Measurements from ENCODE around the gene ST6GALNAC2.
A peak's percentile ranks its signal among the peaks of the same experiment; 100 is the strongest.
"Not testable (repeated sequence)": the region's sequence is repeated elsewhere in the genome, so short reads cannot be mapped to it uniquely, and the experiment has no call there.

The ST6GALNAC2 gene

DNA sequence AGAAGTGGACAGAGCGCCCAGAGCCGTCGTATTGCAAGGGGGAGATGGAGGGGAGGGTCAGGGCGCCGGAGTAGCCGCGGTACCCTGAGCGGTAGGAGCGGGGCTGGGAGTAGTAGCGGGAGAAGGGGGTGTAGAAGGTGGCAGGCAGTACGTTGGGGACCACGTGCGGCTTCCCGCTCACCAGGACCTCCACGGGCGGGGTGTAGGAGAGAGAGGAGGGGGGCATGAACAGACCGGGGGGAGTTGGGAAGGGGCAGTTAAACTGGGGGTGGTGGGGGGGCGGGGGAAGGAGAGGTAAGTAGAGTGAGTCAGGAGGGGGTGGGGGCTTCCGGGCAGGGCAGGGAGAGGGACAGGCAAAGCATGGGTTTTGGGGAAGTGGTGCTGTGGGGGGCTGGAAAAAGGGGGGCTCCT is 16.8 kb downstream of the ST6GALNAC2 start:
- no peak for DNase-seq

DNA sequence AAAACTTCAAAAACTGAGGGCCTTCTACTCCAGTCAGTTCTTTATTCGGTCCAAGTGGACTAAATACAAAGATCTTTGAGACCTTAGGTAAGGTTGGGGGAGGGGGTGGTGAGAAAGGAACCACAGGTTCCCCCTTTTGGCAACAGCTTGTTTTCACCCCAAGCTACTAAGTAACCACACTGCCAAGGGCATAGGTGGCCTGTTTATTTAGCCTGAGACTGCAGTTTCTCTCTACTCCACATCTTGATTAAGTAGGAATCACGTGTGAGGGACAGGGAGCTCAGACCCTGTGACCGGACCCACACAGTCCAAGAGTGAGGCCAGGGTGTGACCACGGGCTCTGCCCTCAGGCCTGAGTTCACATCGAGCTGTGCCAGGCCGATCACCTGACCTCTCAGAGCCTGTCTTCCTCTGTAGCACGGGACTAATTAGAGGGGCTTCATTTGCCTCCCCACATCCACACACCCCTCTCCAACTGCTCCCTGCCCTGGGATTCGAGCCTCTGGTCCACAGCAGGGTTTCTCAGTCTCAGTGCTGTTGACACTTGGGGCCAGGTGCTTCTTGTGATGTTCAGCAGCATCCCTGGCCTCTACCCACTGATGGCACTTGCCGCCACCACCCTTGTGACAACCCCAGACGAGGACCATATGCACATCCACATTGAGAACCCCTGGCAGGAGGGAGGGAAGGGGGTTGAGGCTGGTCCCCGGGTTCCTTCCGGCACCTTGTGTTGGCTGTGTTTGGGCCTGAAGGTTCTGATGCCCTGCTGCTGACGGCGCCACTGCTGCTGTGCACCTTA is 17.8 kb downstream of the ST6GALNAC2 start:
- no peak for DNase-seq

DNA sequence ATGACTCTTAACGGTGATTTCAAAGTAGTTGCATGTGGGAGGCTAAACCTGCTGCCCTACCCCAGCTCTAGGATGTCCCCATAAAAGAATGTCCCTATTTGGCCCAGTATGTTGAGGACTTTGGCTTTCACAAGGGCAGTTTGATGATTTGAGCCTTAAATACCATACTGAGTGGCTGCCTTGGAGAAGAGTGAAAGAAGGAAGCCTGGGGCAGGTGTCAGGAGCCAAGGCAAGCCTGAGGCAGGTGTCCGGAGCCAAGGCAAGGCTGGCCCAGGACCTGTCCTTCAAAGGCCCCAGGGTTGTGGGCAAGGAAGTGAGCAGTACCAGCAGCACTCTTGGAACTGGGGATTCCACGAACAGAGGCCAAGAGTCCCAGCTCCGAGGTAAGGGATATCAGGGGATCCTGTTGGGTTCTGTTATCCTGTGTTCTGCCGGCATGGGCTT is 18.6 kb downstream of the ST6GALNAC2 start:
- no peak for DNase-seq

DNA sequence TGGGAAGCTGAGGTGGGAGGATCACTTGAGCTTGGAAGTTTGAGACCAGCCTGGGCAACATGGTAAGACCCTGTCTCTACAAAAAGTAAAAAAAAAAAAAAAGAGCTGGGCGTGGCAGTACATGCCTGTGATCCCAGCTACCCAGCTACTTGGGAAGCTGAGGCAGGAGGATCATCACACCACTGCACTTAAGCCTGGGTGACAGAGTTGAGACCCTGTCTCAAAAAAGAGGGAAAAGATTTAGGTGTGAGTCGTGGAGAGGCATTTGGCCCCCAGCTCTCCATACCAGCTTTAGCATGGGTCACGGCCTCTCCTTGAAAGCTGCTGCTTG is 19.1 kb downstream of the ST6GALNAC2 start:
- DNase-seq = no peak

DNA sequence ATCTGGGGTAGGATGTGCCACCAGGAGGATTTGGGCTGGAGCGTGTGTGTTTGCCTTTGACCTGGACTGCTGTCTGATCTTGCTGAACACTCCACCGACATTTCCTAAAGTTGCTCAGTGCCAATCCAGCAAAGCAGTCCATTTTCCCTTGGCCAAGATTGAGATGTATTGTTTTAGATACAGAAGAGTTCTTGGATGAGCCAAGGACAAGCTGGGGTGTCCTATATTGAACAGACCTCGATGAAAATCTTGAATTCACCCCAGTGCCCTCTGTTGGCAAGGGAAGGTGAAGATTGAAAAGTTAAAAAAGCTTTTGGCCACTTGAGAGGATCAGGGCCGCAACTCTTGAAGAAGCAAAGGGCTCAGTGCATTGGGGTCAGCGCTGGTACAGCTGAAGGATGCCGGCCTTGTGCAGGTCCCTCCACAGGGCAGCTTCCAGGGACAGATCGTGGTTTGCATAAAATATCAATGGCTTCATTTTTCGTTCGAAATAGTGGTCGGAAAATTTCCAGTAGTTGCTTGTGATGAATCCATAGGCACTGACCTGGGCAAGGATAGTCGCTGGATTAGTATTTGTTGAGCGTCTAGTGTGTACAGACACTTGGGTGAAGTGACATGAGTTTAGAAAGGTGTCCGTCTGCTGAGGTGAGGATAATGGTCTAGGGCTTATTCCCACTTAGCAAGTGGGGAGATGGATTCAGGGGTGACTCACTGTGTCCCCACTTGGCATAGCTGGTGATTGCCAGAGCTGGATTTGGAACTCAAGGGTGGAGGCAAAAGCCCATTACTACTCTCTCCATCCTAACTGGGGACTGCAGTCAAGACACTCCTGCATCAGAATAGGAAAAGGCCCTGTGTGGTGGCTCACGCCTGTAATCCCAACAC is 19.7 kb downstream of the ST6GALNAC2 start:
- no peak for DNase-seq

DNA sequence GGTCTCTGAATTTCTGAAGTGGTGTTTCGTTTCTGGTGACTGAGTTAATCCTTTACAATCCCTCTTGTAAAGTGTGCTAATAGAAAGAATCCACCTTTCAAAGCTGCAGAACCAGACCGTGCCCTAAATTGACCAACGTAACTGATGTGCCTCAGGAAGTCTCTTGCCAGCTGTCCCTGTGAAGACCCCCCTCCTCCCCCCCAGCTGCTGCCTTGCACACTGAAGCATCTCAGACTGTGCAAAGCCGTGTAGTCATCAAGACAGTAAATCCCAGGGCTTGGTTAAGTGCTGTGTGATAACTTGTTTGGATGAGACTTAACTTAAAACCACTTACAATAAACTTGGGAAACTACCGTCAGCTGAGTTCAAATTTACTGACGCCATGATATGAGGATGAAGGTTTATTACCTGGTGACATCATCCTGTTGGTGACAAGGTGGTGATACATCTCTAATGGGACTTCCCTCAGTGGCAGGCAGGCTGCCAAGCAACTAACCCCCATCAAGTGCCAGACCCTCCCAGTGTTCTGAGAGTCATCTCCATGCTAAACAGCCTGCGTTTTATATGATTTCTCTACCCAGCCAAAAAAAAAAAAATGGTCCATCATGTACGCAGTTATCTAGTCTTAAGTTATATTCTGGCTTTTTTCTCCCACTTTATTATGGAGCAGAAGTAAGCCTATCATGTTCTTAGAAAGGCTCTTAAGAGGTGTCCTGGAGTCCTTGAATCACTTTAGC is 20.5 kb downstream of the ST6GALNAC2 start:
- not testable (repeated sequence) for DNase-seq

DNA sequence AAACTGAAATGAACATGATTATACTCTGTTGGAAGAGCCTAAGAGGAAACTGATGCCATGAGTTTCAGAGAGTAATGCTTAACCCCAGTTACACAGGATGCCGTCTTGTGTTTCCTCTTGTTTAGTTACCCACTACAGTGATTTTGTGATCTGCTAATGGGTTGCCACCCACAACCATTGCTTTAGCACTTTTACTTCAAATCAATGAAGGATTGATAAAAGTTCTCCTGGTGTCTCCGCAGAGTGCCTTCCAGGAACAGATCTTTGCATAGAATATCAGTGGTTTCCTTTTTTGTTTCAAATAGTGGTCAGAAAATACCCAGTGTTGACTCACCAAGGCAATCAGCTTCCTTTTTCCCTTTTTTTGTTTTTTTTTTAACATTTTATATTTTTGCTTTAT is 22.3 kb downstream of the ST6GALNAC2 start:
- not testable (repeated sequence) for DNase-seq

DNA sequence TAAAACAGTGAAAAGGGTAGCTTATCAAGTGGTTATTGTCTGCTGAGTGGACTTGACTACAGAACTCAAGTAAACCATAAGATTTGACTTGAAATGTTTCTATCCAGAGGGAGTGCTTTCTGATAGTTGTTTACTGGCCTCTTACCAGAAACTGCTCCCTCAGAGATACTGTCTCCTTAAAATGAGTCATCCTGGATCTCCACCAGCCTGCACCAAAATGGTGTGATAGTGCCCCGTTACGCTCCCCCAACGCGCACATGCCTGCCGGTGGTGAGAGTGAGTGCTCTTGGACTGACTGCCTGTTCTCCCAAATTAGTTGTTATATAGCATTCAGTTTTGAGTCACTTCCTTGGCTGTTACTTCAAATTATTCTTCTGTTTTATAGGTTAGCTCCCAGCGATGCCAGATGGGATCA is 22.9 kb downstream of the ST6GALNAC2 start:
- no peak for DNase-seq

DNA sequence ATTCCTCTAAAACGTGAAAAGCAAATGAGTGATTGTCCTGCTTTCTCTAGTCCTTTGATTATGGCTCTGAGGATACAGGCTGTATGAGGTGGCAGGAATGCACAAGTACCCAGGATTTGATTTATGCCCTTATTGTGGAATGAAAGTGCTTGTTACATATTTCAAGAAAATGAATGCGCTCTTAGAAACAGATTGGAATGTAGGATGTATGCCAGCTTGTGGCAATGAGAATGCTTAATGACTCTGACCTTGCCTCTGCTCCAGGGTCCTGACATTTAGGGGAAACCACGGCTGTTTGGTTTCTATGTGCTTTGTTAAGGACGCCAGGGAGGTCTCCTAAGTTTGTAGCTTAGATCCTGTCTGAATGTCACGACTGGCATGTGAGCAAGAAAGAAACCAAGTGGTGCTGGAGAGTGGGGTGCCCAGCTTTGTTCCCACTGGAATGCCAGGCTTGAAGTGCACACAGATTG is 23.8 kb downstream of the ST6GALNAC2 start:
- no peak for DNase-seq

DNA sequence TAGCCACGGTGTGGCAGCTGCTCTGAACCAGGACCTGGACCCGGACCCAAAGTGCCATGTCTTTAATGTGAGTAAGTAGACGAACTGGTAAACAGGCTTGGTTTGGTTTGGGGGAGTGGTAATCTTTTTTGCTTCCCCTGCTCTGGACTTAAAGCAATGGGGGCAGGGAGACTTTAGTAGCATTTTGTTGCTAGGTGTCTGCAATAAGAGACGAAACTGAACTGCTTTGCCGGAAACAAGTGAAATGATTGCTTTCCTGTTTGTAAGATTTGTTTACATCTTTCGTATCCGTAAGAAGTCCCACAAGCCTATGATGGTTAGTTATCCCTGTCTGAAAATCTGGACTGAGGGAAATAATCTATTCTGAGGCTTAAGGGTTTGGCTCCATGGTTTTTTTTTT is 24.3 kb downstream of the ST6GALNAC2 start:
- no peak for DNase-seq

DNA sequence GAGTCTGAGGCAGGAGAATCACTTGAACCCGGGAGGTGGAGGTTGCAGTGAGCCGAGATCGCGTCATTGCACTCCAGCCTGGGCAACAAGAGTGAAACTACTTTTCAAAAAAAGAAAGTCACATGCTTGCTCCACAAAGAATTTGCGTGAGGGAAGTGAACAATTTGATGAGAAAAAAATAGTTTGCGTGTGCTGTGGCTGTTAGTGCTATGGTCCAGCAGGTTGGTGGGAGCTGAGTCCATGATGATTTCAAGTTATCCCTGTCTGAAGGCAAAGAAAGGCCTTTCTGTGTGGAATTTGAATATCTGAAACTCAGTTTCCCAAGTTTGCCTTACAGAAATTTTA is 24.8 kb downstream of the ST6GALNAC2 start:
- no peak for DNase-seq

DNA sequence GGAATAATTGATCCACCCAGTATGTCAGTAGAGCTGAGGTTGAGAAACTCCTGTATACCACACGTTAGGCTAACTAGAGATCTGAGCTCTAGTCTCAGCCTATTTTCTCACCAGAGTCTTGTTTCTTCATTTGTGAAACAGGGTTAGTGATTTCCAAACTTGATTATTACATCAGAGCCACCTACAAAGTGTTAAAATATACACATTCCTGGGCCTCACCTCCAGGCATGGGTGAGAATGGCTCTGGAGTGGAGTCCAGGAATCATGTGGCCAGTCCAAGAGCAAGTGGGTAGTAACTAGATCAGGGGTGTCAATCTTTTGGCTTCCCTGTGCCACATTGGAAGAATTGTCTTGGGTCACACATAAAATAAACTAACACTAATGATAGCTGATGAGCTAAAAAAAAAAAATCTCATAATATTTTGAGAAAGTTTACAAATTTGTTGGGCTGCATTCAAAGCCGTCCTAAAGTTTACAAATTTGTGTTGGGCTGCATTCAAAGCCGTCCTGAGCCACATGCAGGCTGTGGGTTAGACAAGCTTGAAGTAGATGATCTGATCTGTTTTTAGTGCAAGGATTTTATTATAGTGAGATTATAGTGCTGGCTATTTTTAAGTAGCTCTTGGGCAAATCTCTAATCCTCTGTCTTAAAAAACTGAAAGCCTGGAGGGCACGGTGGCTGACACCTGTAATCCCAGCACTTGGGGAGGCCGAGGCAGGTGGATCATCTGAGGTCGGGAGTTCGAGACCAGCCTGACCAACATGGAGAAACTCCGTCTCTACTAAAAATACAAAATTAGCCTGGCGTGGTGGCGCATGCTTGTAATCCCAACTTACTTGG is 25.4 kb downstream of the ST6GALNAC2 start:
- no peak for DNase-seq

DNA sequence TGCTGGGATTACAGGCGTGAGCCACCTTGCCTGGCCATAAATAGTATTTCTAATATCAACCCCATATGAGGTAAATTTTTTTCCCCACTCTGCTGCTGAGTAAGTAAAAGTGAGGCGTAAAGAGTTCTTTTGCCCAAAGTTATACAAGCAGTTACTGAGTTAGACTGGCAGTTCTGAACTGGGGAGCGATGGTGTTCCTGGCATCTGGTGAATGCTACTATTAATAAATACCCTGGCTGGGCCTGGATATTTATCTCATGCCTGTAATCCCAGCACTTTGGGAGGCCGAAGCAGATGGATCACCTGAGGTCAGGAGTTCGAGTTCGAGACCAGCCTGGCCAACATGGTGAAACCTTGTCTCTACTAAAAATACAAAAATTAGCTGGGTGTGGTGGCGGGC is 26.2 kb downstream of the ST6GALNAC2 start:
- not testable (repeated sequence) for DNase-seq

DNA sequence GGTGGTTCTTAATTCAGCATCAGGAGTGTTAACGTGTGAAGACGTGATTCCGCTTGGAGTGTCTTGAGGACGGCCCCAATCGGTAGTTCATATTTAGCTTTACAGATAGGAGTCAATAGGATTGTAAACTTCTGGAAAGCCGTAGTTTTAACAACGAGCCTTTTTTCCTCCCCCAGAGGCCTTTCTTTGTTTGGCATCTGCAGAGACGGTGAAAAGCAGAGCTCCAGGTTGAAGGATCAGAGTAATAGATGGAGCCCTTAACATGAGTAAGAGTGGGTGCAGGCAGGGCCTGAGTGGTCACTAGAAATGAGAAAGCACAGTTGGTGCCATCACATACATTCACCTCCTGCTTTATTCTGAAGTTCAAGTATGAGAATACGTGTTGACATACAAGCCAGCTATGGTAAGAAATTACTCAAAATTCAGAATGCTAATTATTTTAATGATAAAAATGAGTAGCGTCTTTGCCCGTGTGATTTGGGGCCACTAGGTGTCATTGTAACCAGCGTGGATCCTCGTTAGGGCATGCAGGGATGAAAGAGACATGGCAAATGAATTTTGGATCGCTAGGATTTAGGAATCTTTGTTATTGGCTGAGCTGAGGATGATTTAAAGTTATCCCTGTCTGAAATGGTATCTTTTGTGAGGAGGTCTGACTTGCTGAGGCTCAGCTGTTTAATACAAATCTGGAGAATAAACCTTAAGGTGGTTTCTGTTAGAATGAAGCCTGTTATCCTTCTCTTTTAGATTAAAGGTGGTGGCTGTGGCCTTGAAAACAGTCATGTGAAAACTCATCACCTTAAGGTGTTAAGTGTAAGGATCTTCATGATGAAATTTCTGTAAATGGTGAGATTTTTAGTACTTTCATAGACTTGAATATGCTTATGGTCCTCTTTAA is 27.2 kb downstream of the ST6GALNAC2 start:
- no peak for DNase-seq

DNA sequence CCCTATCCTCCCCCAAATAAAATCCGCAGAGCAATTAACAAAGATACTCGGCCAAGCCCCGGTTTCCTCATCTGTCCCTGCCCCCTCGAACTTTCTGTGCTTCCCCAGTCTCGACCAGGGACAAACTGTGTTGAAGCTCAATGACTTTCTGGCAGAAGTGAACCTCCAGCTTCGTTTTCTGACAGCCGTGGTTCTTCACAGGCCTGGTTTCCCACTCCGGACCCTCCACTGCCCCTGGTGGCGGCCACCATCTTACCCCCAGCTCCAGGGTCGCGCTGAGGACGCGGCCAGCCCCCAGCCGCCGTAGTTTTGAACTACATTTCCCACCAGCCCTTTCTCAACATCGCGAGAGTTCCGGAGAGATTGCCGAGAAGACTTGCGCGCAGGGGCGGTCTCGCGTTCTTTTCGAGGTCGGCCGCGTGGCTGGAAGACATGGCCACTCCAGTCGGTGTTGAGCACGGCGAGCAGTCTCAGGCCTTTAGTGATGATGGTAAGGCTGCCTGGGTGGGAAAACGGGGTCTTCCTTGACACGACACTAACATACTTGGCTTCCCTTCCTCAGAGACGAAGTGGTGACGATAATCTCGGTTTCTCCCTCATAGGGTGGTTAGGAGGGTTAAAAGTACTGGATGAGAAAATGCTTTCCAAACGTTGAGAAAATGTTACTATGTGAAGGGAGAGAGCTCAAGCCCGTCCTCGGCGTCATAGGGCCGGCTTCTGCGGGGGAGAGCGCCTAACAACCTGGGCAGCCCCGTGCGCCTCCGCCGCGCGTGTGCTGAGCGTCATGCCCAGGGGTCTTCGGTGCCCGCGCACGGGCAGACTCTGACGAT is 28.1 kb downstream of the ST6GALNAC2 start:
- DNase-seq = peak; percentile 92

DNA sequence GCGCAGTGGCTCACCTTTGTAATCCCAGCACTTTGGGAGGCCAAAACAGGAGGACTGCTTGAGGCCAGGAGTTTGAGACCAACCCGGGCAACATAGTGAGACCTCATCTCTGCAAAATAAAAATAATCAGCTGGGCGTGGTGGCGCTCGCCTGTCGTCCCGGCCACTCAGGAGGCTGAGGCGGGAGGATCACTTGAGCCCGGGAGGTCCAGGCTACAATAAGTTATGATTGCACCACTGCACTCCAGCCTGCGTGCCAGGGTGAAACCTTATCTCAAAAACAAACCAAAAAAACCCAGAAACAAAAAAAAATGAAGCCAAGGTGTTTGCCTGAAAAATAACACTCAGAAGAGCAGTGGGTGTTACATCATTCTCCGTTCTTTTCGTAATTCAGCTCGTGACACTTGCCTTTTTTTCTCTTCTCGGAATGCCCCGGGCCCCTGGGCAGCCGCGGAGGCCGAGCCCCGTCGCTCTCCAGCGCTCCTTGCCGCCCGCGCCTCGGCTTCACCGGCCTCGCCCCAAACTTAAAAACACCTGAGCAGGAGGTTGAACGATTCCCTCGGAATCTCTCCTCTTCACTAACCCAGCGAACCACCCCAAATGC is 28.8 kb downstream of the ST6GALNAC2 start:
- peak; percentile 15 for DNase-seq

DNA sequence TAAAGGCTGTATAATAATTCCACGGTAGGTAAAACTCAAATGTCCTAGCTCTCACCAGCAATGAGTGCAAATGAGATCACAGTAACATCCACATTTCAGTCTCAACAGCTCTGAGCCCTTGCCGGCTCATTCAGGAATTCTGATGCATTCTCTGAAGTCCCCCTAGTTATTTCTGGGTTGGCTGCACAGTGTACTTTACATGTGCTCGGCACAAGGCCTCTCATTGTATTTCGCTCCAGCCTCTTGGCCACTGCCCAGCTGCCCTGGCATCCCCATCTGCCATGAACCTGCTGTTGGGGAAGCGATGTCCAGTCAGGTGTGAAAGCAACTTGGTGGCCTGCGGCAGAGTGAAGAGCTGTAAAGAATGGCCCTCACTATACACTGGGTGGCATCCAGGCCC is 31.5 kb downstream of the ST6GALNAC2 start:
- DNase-seq = no peak

DNA sequence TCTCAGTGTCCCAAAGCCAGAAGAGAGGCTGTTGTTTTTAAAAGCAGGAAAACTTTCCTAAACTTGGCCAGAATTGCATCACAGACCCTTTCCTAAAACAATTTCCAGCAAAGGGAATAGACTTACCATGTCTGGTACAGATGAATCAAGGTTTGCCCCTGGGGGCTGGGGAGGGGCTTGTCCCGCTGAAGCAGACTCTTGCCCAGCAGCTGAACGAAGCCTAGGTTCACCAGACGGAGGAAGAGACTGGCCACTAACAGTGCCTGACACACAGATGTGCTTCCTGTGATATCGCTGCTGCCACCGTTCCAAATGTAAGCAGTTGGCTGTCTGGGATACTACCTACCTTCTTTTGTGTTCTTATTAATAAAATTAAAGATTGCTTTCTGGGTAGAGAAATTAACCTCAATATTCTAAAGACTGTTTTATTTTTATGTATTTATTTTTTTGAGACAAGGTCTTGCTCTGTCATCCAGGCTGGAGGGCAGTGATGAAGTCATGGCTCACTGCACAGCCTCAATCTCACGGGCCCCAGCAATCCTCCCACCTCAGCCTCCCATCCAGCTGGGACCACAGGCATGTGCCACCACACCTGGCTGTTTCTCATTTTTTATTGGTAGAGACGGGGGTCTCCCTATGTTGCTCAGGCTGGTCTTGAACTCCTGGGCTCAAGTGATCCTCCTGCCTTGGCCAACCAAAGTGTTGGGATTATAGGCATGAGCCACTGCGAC is 32.3 kb downstream of the ST6GALNAC2 start:
- DNase-seq = no peak

DNA sequence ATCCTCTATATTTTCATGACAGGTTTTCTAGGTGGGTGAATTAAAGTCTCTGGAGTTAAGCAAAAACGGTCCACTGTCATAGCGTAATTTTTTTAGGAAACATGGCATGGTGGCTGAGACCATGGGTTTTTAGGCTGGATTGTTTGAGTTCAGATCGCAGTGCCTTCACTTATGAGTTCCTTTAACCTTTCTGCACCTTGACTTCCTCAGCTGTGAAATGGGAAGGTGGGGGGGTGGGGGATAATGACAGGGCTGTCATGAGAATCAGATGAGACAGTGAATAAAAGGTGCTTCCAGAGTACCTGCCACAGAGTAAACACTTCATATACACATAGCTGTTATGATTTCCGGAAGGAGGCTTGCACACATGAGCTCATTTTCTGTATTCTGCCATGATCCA is 34.0 kb downstream of the ST6GALNAC2 start:
- no peak for DNase-seq

Data from DMS79 treated with DMSO at 0.1 percent for 48 hours (cell line).